Lower lobe of right lung (tissue), 2 donors: ENCODE results near the gene IKZF2. TPM values are rescaled to one million over a fixed set of nuclear protein-coding genes. Genes with fewer than 3 reads are reported as not detected.
A peak's percentile ranks its signal among the peaks of the same experiment; 100 is the strongest.

Experiments used
- ATAC-seq, 2 donors: fragments of 200-7000 bp; cut with Tn5 transposase; one replicate each; pipeline ENCODE4 v1.9.1; 2020 to 2022; ENCODE audit warnings: mild to moderate bottlenecking in 2 of 2, moderate library complexity in 2 of 2
- DNase-seq: peaks from one replicate; pipeline ENCODE4 v3.0.0-alpha.2; 2020
- H3K27ac ChIP-seq: fragments of 200-600 bp; one replicate; pipeline ENCODE4 v1.8.0; 2022
- H3K27me3 ChIP-seq: fragments of 200-600 bp; one replicate; pipeline ENCODE4 v1.8.0; 2022; ENCODE audit warnings: low read depth
- H3K36me3 ChIP-seq: fragments of 200-600 bp; one replicate; pipeline ENCODE4 v1.8.0; 2022; ENCODE audit warnings: mild to moderate bottlenecking
- H3K4me1 ChIP-seq: fragments of 200-600 bp; one replicate; pipeline ENCODE4 v1.8.0; 2022
- H3K4me3 ChIP-seq: fragments of 200-600 bp; one replicate; pipeline ENCODE4 v1.8.0; 2022; ENCODE audit warnings: mild to moderate bottlenecking
- H3K9me3 ChIP-seq: fragments of 200-600 bp; one replicate; pipeline ENCODE4 v1.8.0; 2022
- intact Hi-C: fragments of 100-400 bp; cut with DNase I; formaldehyde crosslinking; loops from one replicate; pipeline ENCODE4 v1.11.0; 2022
- total RNA-seq: library from RNA; stranded (reverse); fragmentation: NEBNext Ultra II Directional; extraction: Animal tissue kit (Norgen Biotek cat#: 25700); gene quantifications from one replicate; pipeline ENCODE4 v1.2.1, GENCODE V29; 2021
- TF ChIP-seq, protein P1 (sequence below): fragments of 200-600 bp; IDR thresholded peaks from one replicate; pipeline ENCODE4 v1.8.0; 2022; ENCODE audit warnings: antibody characterized with exemption, mild to moderate bottlenecking
- donor health status: DM: no; HTN: yes; CAD: no; lungs with severe emphysema.

Gene IKZF2
- total RNA-seq, 1 donor from 2014 or later: 16.5 TPM

DNA sequence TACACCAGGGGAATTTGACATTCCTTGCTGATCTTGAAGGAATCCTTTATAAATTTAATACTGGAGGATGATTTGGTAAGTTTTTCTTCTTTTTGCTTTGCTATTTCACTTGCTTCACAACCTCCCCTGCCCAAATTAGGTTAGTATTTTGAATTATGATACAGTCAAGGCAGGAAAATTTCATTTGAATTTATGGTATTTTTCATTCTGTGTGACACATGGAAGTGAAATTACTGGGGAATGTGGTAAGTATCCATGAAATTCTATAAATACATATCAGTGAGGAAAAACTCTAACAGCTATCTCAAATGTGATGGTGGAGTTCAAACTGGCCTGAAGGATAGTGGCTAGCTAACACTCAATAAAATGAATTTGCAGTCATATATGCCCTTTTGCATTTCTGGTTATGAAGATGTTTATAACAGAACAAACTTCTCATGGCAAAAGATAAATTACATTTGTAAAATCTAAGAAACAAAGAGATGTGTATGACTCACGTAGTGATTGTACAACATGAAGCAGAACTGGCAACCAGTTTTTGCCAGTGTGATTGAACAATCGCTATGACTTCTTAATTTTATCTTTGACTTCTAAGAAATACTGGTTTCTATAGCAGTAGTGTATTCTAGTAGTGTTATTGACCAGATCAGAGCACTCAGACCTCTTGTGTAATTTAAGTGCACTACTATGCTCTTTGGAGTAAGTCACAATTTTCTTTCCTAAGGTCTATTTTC is 152.6 kb downstream of the IKZF2 start:
- Histone ChIP-seq H3K36me3 (no peaks in the 10 kb centered on the region), H3K27ac (no peak overlapping the region), H3K27me3 (no peaks in the 10 kb centered on the region), H3K9me3 (no peaks in the 10 kb centered on the region), H3K4me1 (peaks cover 12% of the 10 kb centered on the region), H3K4me3 (no peak overlapping the region)
- intact Hi-C loops: no loop called here
- no peak for DNase-seq
- ATAC-seq: peak; percentile 18 to 25
- TF ChIP-seq, protein P1, sequence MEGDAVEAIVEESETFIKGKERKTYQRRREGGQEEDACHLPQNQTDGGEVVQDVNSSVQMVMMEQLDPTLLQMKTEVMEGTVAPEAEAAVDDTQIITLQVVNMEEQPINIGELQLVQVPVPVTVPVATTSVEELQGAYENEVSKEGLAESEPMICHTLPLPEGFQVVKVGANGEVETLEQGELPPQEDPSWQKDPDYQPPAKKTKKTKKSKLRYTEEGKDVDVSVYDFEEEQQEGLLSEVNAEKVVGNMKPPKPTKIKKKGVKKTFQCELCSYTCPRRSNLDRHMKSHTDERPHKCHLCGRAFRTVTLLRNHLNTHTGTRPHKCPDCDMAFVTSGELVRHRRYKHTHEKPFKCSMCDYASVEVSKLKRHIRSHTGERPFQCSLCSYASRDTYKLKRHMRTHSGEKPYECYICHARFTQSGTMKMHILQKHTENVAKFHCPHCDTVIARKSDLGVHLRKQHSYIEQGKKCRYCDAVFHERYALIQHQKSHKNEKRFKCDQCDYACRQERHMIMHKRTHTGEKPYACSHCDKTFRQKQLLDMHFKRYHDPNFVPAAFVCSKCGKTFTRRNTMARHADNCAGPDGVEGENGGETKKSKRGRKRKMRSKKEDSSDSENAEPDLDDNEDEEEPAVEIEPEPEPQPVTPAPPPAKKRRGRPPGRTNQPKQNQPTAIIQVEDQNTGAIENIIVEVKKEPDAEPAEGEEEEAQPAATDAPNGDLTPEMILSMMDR: no peak

DNA sequence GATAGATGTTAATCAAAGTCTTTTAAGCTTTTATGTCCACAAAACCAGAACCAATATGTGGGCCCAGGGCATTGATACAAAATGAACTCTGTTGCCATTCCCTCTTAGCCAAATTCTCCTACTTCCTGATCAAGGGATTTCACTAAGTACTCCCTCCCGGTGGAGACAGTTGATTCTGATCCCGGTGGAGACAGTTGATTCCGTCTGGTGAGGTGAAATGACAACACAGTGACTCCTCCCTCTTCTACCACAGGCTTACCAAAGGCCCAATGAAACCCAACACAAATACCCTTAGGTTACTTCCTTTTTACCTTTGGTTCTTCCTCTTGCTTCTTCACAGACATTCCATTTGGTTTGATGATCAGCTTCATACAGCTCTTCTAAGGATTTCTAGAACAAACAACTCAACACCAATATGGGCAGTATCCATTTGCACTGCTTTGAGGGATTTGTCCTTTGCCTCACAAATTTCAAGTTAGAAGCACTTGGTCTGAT is 153.8 kb downstream of the IKZF2 start:
- Histone ChIP-seq H3K9me3 (no peaks in the 10 kb centered on the region), H3K36me3 (no peaks in the 10 kb centered on the region), H3K4me3 (no peak overlapping the region), H3K27ac (no peak overlapping the region), H3K4me1 (peaks cover 12% of the 10 kb centered on the region), H3K27me3 (no peaks in the 10 kb centered on the region)
- no peak for DNase-seq
- no peak for ATAC-seq
- TF ChIP-seq, protein P1: no peak
- intact Hi-C loops: no loop called here

DNA sequence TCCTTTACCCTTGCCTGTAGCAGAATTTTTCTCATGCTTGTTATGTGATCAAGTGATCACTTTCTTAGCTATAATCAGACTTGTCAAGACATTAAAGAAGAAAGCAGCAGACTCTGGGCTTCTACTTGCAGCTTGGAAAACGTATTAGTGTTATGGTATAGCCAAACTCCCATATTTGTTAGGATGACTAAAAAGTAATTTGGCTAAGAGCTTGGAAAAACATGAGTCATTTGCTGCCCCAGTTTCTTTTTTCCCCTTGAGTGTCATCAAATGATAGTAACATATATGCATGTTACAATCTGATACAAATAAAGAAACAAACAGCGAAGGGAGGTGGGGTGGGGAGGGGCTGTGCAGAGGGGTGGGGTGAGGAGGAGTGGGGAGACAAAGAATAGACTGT is 155.5 kb downstream of the IKZF2 start:
- TF ChIP-seq, protein P1: no peak
- H3K4me3 ChIP-seq: no peak overlapping the region
- H3K9me3 ChIP-seq: no peaks in the 10 kb centered on the region
- no peak for ATAC-seq
- no peak for DNase-seq
- no peaks in the 10 kb centered on the region for H3K36me3 ChIP-seq
- H3K27me3 ChIP-seq: no peaks in the 10 kb centered on the region
- no peaks in the 10 kb centered on the region for H3K4me1 ChIP-seq
- H3K27ac ChIP-seq: no peak overlapping the region
- intact Hi-C loops: no loop called here

DNA sequence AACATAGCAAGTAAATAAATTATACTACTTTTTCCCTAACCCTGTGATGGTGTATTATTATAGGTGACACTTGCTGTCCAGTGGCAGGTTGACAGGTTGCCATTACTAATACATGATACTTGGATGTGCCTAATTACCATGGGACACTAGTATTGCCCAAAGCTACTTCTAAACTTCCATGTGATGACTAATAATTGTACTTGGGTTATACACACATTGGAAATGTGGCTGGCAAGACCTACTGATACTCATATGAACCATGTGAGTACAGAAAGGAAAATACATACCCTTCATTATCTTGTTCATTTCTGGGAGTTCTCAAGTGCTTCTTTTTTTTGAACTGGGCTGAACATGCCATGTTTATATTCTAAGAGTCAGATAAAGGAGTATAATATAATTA is 156.4 kb downstream of the IKZF2 start:
- Histone ChIP-seq H3K27me3 (no peaks in the 10 kb centered on the region), H3K4me1 (no peaks in the 10 kb centered on the region)

DNA sequence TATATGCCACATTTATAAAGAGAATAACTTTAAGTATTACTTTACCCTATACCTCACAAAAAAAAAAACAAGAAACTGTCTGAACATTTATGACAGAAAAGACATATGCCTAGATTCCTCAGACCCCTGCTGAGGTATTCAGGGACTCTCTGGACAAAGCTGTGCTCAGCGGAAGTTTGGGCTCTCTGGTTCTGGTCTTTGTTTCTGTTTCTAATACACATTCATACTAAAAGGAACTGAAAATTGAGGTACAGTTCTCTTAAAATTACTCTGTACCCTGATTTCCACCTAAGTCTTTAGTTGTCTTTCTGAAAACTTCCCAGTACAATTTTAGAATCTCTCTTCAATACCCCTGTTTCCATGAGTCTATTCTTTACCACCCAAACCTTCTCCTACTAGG is 160.3 kb downstream of the IKZF2 start:
- TF ChIP-seq, protein P1: no peak
- no peak for DNase-seq
- no peaks in the 10 kb centered on the region for H3K27me3 ChIP-seq
- no peak for ATAC-seq
- no peaks in the 10 kb centered on the region for H3K4me1 ChIP-seq
- H3K4me3 ChIP-seq: no peak overlapping the region
- no peak overlapping the region for H3K27ac ChIP-seq
- no peaks in the 10 kb centered on the region for H3K36me3 ChIP-seq
- no peaks in the 10 kb centered on the region for H3K9me3 ChIP-seq
- intact Hi-C loops: no loop called here

More for the DNA sequence above, 156.4 kb downstream of the IKZF2 start:
- DNase-seq: no peak
- TF ChIP-seq, protein P1: no peak
- Histone ChIP-seq H3K27ac (no peak overlapping the region), H3K36me3 (no peaks in the 10 kb centered on the region), H3K9me3 (no peaks in the 10 kb centered on the region), H3K4me3 (no peak overlapping the region)
- no peak for ATAC-seq
- intact Hi-C loops: no loop called here
